ENCODE results near the gene TIMM17A.

Gene TIMM17A

GRCh38 chr1:201941420-201942128 is 13.7 kb upstream of the TIMM17A start:
- Histone ChIP-seq H3K27me3 (ENCODE audit: control insufficient read depth, insufficient read depth, low read length) (peaks cover under 1% of the 10 kb centered on the region; the same call in 1 of the 2 replicates), H3K9ac (ENCODE audit: low read depth, low read length) (peak overlapping the region; percentile 30), H3K27ac (ENCODE audit: low read depth, low read length) (peak overlapping the region; percentile 95), H3K4me1 (ENCODE audit: control insufficient read depth, insufficient read depth, low read length) (peaks cover 25% of the 10 kb centered on the region), H3K9me3 (ENCODE audit: control insufficient read depth, insufficient read depth, low read length) (no peaks in the 10 kb centered on the region), H3K4me3 (ENCODE audit: low read depth, low read length) (peak overlapping the region; percentile 26), H3K36me3 (ENCODE audit: control insufficient read depth, insufficient read depth, low read length) (no peaks in the 10 kb centered on the region)

- Histone ChIP-seq H3K4me3 (ENCODE audit: low read depth, low read length) (no peak overlapping the region), H3K27ac (ENCODE audit: low read depth, low read length) (peak overlapping the region; percentile 95), H3K9ac (ENCODE audit: low read depth, low read length) (no peak overlapping the region)
These were observed 13.2 kb upstream of the TIMM17A start for GRCh38 chr1:201942129-201942495.

GRCh38 chr1:201944002-201944401 is 11.3 kb upstream of the TIMM17A start:
- Histone ChIP-seq H3K27me3 (ENCODE audit: control insufficient read depth, insufficient read depth, low read length) (peaks cover 14% of the 10 kb centered on the region), H3K9me3 (ENCODE audit: control insufficient read depth, insufficient read depth, low read length) (no peaks in the 10 kb centered on the region), H3K4me1 (ENCODE audit: control insufficient read depth, insufficient read depth, low read length) (peaks cover 25% of the 10 kb centered on the region), H3K4me3 (ENCODE audit: low read depth, low read length) (no peak overlapping the region), H3K36me3 (ENCODE audit: control insufficient read depth, insufficient read depth, low read length) (no peaks in the 10 kb centered on the region), H3K9ac (ENCODE audit: low read depth, low read length) (no peak overlapping the region), H3K27ac (ENCODE audit: low read depth, low read length) (no peak overlapping the region)

More at GRCh38 chr1:201942129-201942495, 13.2 kb upstream of the TIMM17A start:
- peaks cover 25% of the 10 kb centered on the region for H3K4me1 ChIP-seq (ENCODE audit: control insufficient read depth, insufficient read depth, low read length)
- H3K27me3 ChIP-seq (ENCODE audit: control insufficient read depth, insufficient read depth, low read length): peaks cover 6% of the 10 kb centered on the region
- H3K36me3 ChIP-seq (ENCODE audit: control insufficient read depth, insufficient read depth, low read length): no peaks in the 10 kb centered on the region
- H3K9me3 ChIP-seq (ENCODE audit: control insufficient read depth, insufficient read depth, low read length): no peaks in the 10 kb centered on the region

- Histone ChIP-seq H3K9me3 (ENCODE audit: control insufficient read depth, insufficient read depth, low read length) (no peaks in the 10 kb centered on the region), H3K36me3 (ENCODE audit: control insufficient read depth, insufficient read depth, low read length) (no peaks in the 10 kb centered on the region), H3K27me3 (ENCODE audit: control insufficient read depth, insufficient read depth, low read length) (peaks cover 14% of the 10 kb centered on the region), H3K27ac (ENCODE audit: low read depth, low read length) (no peak overlapping the region), H3K9ac (ENCODE audit: low read depth, low read length) (no peak overlapping the region), H3K4me3 (ENCODE audit: low read depth, low read length) (no peak overlapping the region), H3K4me1 (ENCODE audit: control insufficient read depth, insufficient read depth, low read length) (peaks cover 25% of the 10 kb centered on the region)
These were observed 10.7 kb upstream of the TIMM17A start for GRCh38 chr1:201944639-201945038.

DNA sequence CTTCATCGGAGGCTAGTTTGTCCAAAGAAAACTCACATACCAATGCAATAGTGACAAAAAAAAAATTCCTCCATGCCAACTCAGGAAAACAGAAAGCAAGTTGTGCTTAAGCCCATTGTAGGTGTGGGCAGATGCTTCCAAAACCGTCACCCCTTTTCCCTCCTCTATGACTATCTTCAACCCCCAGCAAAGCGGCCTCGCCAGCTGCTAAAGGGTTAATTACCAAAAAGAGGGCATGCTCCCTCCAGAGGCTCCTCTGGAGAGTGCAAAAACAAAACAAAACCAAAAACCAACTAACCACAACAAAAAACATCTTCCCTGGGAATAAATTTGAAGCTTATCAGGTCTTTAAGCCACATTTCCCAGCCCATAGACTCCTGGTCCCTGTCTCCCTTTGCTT is 10.1 kb upstream of the TIMM17A start:
- Histone ChIP-seq H3K9me3 (ENCODE audit: control insufficient read depth, insufficient read depth, low read length) (no peaks in the 10 kb centered on the region), H3K27ac (ENCODE audit: low read depth, low read length) (no peak overlapping the region), H3K4me1 (ENCODE audit: control insufficient read depth, insufficient read depth, low read length) (peaks cover 25% of the 10 kb centered on the region), H3K36me3 (ENCODE audit: control insufficient read depth, insufficient read depth, low read length) (no peaks in the 10 kb centered on the region), H3K9ac (ENCODE audit: low read depth, low read length) (no peak overlapping the region), H3K27me3 (ENCODE audit: control insufficient read depth, insufficient read depth, low read length) (peaks cover 14% of the 10 kb centered on the region), H3K4me3 (ENCODE audit: low read depth, low read length) (peak overlapping the region; percentile 61; the same call in 1 of the 2 replicates)

DNA sequence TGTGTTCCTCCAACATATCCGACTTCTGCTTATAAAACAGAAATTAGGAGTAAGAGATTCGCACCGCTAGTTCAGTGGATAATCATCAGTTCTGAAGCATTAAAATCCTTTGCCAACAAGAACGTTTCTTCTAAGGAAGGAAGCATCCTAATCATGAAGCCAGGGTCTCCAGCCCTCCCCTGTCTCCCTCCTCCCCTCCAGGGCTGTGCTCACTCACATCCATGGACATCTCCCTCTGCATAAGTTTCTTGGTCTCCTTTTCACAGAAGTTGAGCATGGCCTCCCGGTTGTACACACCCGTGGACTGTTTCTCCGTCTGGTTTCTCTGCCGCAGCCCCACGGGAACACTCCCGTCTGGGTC is 9.5 kb upstream of the TIMM17A start:
- Histone ChIP-seq H3K4me1 (ENCODE audit: control insufficient read depth, insufficient read depth, low read length) (peaks cover 25% of the 10 kb centered on the region), H3K36me3 (ENCODE audit: control insufficient read depth, insufficient read depth, low read length) (no peaks in the 10 kb centered on the region), H3K27ac (ENCODE audit: low read depth, low read length) (no peak overlapping the region), H3K4me3 (ENCODE audit: low read depth, low read length) (peak overlapping the region; percentile 61), H3K9me3 (ENCODE audit: control insufficient read depth, insufficient read depth, low read length) (no peaks in the 10 kb centered on the region), H3K27me3 (ENCODE audit: control insufficient read depth, insufficient read depth, low read length) (peaks cover 14% of the 10 kb centered on the region), H3K9ac (ENCODE audit: low read depth, low read length) (no peak overlapping the region)

GRCh38 chr1:201946224-201946908 is 8.9 kb upstream of the TIMM17A start, which contains the start of gene LMOD1:
LMOD1 (minus strand) TSS chr1:201946548; CDS start chr1:201946340, 208 bp downstream.
- Histone ChIP-seq H3K9me3 (ENCODE audit: control insufficient read depth, insufficient read depth, low read length) (no peaks in the 10 kb centered on the region), H3K9ac (ENCODE audit: low read depth, low read length) (no peak within 1 kb of the TSS), H3K4me1 (ENCODE audit: control insufficient read depth, insufficient read depth, low read length) (peaks cover 22% of the 10 kb centered on the region), H3K27ac (ENCODE audit: low read depth, low read length) (no peak within 1 kb of the TSS), H3K36me3 (ENCODE audit: control insufficient read depth, insufficient read depth, low read length) (no peaks in the 10 kb centered on the region), H3K4me3 (ENCODE audit: low read depth, low read length) (peak within 1 kb of the TSS; percentile 61), H3K27me3 (ENCODE audit: control insufficient read depth, insufficient read depth, low read length) (peaks cover 14% of the 10 kb centered on the region)

DNA sequence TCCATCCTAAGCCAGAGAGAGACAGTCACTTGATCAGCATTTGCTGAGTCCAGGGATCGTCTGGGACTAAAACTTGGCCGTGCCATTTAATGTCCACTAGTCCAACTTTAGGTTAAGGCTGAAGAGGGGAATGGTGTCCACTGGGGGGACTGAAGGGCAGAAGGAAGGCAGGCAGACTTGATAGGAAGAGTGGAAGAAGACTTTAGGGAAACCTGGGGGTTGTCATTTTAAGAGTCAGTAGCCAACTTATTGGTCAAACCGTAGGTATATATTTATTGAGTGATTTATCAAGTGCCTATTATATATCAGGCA is 7.7 kb upstream of the TIMM17A start:
- Histone ChIP-seq H3K36me3 (ENCODE audit: control insufficient read depth, insufficient read depth, low read length) (no peaks in the 10 kb centered on the region), H3K4me1 (ENCODE audit: control insufficient read depth, insufficient read depth, low read length) (peaks cover 13% of the 10 kb centered on the region), H3K4me3 (ENCODE audit: low read depth, low read length) (no peak overlapping the region), H3K9me3 (ENCODE audit: control insufficient read depth, insufficient read depth, low read length) (no peaks in the 10 kb centered on the region), H3K27me3 (ENCODE audit: control insufficient read depth, insufficient read depth, low read length) (peaks cover 14% of the 10 kb centered on the region), H3K27ac (ENCODE audit: low read depth, low read length) (no peak overlapping the region), H3K9ac (ENCODE audit: low read depth, low read length) (no peak overlapping the region)

DNA sequence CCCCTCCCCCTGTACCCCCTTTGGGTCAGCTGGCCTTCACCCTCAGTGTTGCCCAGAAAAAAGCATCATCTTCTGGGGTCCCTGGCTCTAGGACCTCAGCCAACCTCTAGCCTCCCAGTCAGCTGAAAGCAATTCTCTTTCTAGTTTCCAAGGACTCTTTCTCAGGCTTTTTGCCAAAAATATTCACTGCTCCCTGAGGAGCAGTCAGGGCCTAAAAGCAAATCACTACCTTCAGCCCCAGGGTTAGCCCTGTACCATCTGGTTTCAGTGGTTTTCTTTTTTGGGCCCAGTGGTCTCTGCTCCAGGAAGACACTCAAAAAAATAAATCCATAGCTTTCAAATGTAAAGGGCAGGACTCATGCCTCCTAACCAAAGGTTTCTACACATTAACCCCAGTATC is 5.8 kb upstream of the TIMM17A start:
- no peak overlapping the region for H3K9ac ChIP-seq (ENCODE audit: low read depth, low read length)
- peaks cover 13% of the 10 kb centered on the region for H3K4me1 ChIP-seq (ENCODE audit: control insufficient read depth, insufficient read depth, low read length)
- no peaks in the 10 kb centered on the region for H3K36me3 ChIP-seq (ENCODE audit: control insufficient read depth, insufficient read depth, low read length)
- H3K27ac ChIP-seq (ENCODE audit: low read depth, low read length): no peak overlapping the region
- no peak overlapping the region for H3K4me3 ChIP-seq (ENCODE audit: low read depth, low read length)
- H3K9me3 ChIP-seq (ENCODE audit: control insufficient read depth, insufficient read depth, low read length): no peaks in the 10 kb centered on the region
- H3K27me3 ChIP-seq (ENCODE audit: control insufficient read depth, insufficient read depth, low read length): peaks cover 14% of the 10 kb centered on the region

GRCh38 chr1:201954263-201955008 is 867 bp upstream of the TIMM17A start:
- peak overlapping the region; percentile 91 for H3K4me3 ChIP-seq (ENCODE audit: low read depth, low read length)
- 0 out of 2 replicates have a peak, but pooled peaks cover 3% of the 10 kb centered on the region for H3K4me1 ChIP-seq (ENCODE audit: control insufficient read depth, insufficient read depth, low read length)
- H3K36me3 ChIP-seq (ENCODE audit: control insufficient read depth, insufficient read depth, low read length): peaks cover 22% of the 10 kb centered on the region
- H3K27me3 ChIP-seq (ENCODE audit: control insufficient read depth, insufficient read depth, low read length): no peaks in the 10 kb centered on the region
- no peaks in the 10 kb centered on the region for H3K9me3 ChIP-seq (ENCODE audit: control insufficient read depth, insufficient read depth, low read length)
- H3K27ac ChIP-seq (ENCODE audit: low read depth, low read length): peak overlapping the region; percentile 75
- H3K9ac ChIP-seq (ENCODE audit: low read depth, low read length): peak overlapping the region; percentile 90

GRCh38 chr1:201955729-201956143 is 433 bp downstream of the TIMM17A start:
- no peaks in the 10 kb centered on the region for H3K9me3 ChIP-seq (ENCODE audit: control insufficient read depth, insufficient read depth, low read length)
- peaks cover 29% of the 10 kb centered on the region for H3K36me3 ChIP-seq (ENCODE audit: control insufficient read depth, insufficient read depth, low read length)
- H3K4me1 ChIP-seq (ENCODE audit: control insufficient read depth, insufficient read depth, low read length): 0 out of 2 replicates have a peak, but pooled peaks cover 3% of the 10 kb centered on the region
- no peaks in the 10 kb centered on the region for H3K27me3 ChIP-seq (ENCODE audit: control insufficient read depth, insufficient read depth, low read length)
- H3K9ac ChIP-seq (ENCODE audit: low read depth, low read length): peak overlapping the region; percentile 90
- H3K27ac ChIP-seq (ENCODE audit: low read depth, low read length): peak overlapping the region; percentile 83
- H3K4me3 ChIP-seq (ENCODE audit: low read depth, low read length): peak overlapping the region; percentile 91
